ENCODE data around the gene PHOSPHO1.
A peak's percentile ranks its signal among the peaks of the same experiment; 100 is the strongest.

PHOSPHO1 gene

DNA sequence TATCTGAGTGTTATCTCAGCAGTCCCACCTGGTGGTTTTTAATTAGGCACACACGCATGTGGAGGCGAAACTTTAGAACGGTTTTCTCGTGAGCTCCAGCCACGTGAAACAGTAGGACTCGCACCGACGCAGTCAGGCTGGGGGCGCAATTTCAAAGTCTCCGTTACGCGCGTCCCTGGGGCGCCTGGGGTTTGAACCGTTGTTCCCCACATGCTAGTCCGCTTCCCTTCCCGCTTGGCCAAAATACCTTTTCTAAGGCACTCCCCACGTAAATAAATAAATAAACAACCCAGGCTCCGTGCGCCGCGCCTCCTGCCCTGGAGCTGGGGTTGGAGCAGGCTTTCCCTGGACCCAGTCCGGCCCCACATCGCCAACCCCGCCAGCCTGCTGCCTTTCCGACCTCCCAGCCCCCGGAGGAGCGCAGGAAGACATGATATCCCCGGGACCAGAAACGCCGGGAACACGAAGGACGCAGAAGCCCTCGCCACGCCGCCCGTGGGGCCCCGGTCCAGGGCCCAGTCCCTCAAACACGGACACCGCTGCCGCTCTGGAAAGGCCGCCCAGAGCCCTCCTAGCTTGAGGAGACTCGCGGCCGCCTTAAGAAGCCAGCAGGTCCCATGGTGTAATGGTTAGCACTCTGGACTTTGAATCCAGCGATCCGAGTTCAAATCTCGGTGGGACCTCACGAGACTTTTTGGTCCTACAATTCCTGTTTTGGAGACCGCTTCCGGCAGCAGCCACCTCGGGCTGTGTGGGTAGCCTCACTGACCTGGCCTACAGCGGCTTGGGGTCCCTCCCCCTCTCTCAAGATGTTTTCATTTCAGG, 38.5 kb downstream of the PHOSPHO1 start (continued):
- no peak for TF ChIP-seq ZNF18 (tag by site-specific recombination; IDR thresholded peaks at IDR 0.05)
- TF ChIP-seq, protein P1, sequence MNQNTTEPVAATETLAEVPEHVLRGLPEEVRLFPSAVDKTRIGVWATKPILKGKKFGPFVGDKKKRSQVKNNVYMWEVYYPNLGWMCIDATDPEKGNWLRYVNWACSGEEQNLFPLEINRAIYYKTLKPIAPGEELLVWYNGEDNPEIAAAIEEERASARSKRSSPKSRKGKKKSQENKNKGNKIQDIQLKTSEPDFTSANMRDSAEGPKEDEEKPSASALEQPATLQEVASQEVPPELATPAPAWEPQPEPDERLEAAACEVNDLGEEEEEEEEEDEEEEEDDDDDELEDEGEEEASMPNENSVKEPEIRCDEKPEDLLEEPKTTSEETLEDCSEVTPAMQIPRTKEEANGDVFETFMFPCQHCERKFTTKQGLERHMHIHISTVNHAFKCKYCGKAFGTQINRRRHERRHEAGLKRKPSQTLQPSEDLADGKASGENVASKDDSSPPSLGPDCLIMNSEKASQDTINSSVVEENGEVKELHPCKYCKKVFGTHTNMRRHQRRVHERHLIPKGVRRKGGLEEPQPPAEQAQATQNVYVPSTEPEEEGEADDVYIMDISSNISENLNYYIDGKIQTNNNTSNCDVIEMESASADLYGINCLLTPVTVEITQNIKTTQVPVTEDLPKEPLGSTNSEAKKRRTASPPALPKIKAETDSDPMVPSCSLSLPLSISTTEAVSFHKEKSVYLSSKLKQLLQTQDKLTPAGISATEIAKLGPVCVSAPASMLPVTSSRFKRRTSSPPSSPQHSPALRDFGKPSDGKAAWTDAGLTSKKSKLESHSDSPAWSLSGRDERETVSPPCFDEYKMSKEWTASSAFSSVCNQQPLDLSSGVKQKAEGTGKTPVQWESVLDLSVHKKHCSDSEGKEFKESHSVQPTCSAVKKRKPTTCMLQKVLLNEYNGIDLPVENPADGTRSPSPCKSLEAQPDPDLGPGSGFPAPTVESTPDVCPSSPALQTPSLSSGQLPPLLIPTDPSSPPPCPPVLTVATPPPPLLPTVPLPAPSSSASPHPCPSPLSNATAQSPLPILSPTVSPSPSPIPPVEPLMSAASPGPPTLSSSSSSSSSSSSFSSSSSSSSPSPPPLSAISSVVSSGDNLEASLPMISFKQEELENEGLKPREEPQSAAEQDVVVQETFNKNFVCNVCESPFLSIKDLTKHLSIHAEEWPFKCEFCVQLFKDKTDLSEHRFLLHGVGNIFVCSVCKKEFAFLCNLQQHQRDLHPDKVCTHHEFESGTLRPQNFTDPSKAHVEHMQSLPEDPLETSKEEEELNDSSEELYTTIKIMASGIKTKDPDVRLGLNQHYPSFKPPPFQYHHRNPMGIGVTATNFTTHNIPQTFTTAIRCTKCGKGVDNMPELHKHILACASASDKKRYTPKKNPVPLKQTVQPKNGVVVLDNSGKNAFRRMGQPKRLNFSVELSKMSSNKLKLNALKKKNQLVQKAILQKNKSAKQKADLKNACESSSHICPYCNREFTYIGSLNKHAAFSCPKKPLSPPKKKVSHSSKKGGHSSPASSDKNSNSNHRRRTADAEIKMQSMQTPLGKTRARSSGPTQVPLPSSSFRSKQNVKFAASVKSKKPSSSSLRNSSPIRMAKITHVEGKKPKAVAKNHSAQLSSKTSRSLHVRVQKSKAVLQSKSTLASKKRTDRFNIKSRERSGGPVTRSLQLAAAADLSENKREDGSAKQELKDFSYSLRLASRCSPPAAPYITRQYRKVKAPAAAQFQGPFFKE (tag by site-specific recombination; IDR thresholded peaks at IDR 0.05; ENCODE audit: borderline replicate concordance): peak; percentile 81; the same call in 1 of the 2 replicates
- peak; percentile 74 for TF ChIP-seq SP7 (tag by site-specific recombination; IDR thresholded peaks at IDR 0.05)
- peak; percentile 56 for TF ChIP-seq ZBTB17 (tag by site-specific recombination; IDR thresholded peaks at IDR 0.05)
- peak; percentile 75 for TF ChIP-seq ZSCAN18 (tag by site-specific recombination; IDR thresholded peaks at IDR 0.05)
- 0 out of 2 replicates have a peak, but pooled peaks have one; percentile 53 for TF ChIP-seq ZNF701 (tag by site-specific recombination; IDR thresholded peaks at IDR 0.05)
- TF ChIP-seq GFI1B (tag by site-specific recombination; IDR thresholded peaks at IDR 0.05): peak; percentile 65; the same call in 1 of the 2 replicates
- TF ChIP-seq ZNF645 (tag by site-specific recombination; IDR thresholded peaks at IDR 0.05): no peak
- TF ChIP-seq ZNF362 (tag by site-specific recombination; IDR thresholded peaks at IDR 0.05): no peak
- peak; percentile 74 for TF ChIP-seq YY2 (tag by site-specific recombination; IDR thresholded peaks at IDR 0.05)
- peak; percentile 40; the same call in 1 of the 2 replicates for TF ChIP-seq ZBTB44 (tag by site-specific recombination; IDR thresholded peaks at IDR 0.05)
- TF ChIP-seq SCRT1 (tag by site-specific recombination; IDR thresholded peaks at IDR 0.05; ENCODE audit: borderline replicate concordance): no peak
- peak; percentile 93; the same call in 1 of the 2 replicates for TF ChIP-seq ZNF391 (tag by site-specific recombination; IDR thresholded peaks at IDR 0.05; ENCODE audit: borderline replicate concordance, low read depth)
- TF ChIP-seq ZNF658 (tag by site-specific recombination; IDR thresholded peaks at IDR 0.05): no peak
- TF ChIP-seq ZFP3 (tag by site-specific recombination; IDR thresholded peaks at IDR 0.05; ENCODE audit: low read depth): 0 out of 2 replicates have a peak, but pooled peaks have one; percentile 21
- TF ChIP-seq ZNF280D (tag by site-specific recombination; IDR thresholded peaks at IDR 0.05): peak; percentile 57; the same call in 1 of the 2 replicates
- TF ChIP-seq ZIC2 (tag by site-specific recombination; IDR thresholded peaks at IDR 0.05): peak; percentile 92
- TF ChIP-seq ZNF544 (tag by site-specific recombination; IDR thresholded peaks at IDR 0.05): no peak
- TF ChIP-seq ZSCAN30 (tag by site-specific recombination; IDR thresholded peaks at IDR 0.05): peak; percentile 86
- peak; percentile 60; the same call in 1 of the 2 replicates for TF ChIP-seq KLF1 (tag by site-specific recombination; IDR thresholded peaks at IDR 0.05)
- TF ChIP-seq ZNF157 (tag by site-specific recombination; IDR thresholded peaks at IDR 0.05): no peak
- 0 out of 2 replicates have a peak, but pooled peaks have one; percentile 28 for TF ChIP-seq ZNF623 (tag by site-specific recombination; IDR thresholded peaks at IDR 0.05)

Data from HEK293 (cell line).